Astrocyte (in vitro differentiated cells and primary cell): Measurements from ENCODE around the gene CISD3. TPM values are rescaled to one million over a fixed set of nuclear protein-coding genes. Genes with fewer than 3 reads are reported as not detected.

Experiments used
- DNase-seq: peaks from one replicate; pipeline ENCODE4 v3.0.0-alpha.2; 2010; ENCODE audit warnings: low read depth
- FAIRE-seq: peaks from 2 replicates; lab custom pipeline; 2011; peaks lifted over from hg19 to GRCh38; lab: Jason Lieb, UNC
- H2AFZ ChIP-seq: 2 replicates; pipeline ENCODE4 v1.6.0; 2012; ENCODE audit warnings: low read depth, low read length, inconsistent platforms
- H3K27ac ChIP-seq: 2 replicates; pipeline ENCODE4 v1.5.1; 2011; ENCODE audit warnings: low read depth, low read length, inconsistent platforms
- H3K27me3 ChIP-seq: 2 replicates; pipeline ENCODE4 v1.6.0; 2011; ENCODE audit warnings: low read length, inconsistent platforms; ENCODE audit not compliant: insufficient read depth
- H3K36me3 ChIP-seq: 2 replicates; pipeline ENCODE4 v1.5.1; 2011; ENCODE audit warnings: low read length, inconsistent platforms; ENCODE audit not compliant: insufficient read depth
- H3K4me1 ChIP-seq: 2 replicates; pipeline ENCODE4 v1.5.1; 2011; ENCODE audit warnings: low read length, inconsistent platforms; ENCODE audit not compliant: insufficient read depth
- H3K4me2 ChIP-seq: 2 replicates; pipeline ENCODE4 v1.6.0; 2012; ENCODE audit warnings: low read length, inconsistent platforms
- H3K4me3 ChIP-seq: 2 replicates; pipeline ENCODE4 v1.5.1; 2011; ENCODE audit warnings: low read depth, mild to moderate bottlenecking, low read length, inconsistent platforms; ENCODE audit not compliant: insufficient read depth
- H3K79me2 ChIP-seq: 2 replicates; pipeline ENCODE4 v1.6.0; 2012; ENCODE audit warnings: mild to moderate bottlenecking, low read length, inconsistent platforms; ENCODE audit not compliant: insufficient read depth
- H3K9ac ChIP-seq: 2 replicates; pipeline ENCODE4 v1.6.0; 2012; ENCODE audit warnings: mild to moderate bottlenecking, low read length, inconsistent platforms
- H3K9me3 ChIP-seq: 2 replicates; pipeline ENCODE4 v1.5.1; 2012; ENCODE audit warnings: low read depth, mild to moderate bottlenecking, low read length, inconsistent platforms; ENCODE audit not compliant: insufficient read depth
- H4K20me1 ChIP-seq: 2 replicates; pipeline ENCODE4 v1.6.0; 2012; ENCODE audit warnings: low read length, inconsistent platforms; ENCODE audit not compliant: insufficient read depth
- H3K27ac Mint-ChIP-seq: one replicate; pipeline ENCODE4 v1.8.0; 2021; ENCODE audit warnings: mild to moderate bottlenecking, mixed read lengths; ENCODE audit not compliant: unreplicated experiment
- H3K27me3 Mint-ChIP-seq: one replicate; pipeline ENCODE4 v1.8.0; 2021; ENCODE audit warnings: low read depth, mixed read lengths; ENCODE audit not compliant: unreplicated experiment
- H3K36me3 Mint-ChIP-seq: one replicate; pipeline ENCODE4 v1.8.0; 2021; ENCODE audit warnings: low read depth, mixed read lengths; ENCODE audit not compliant: unreplicated experiment
- H3K4me1 Mint-ChIP-seq: one replicate; pipeline ENCODE4 v1.8.0; 2021; ENCODE audit warnings: low read depth, mixed read lengths; ENCODE audit not compliant: unreplicated experiment
- H3K4me3 Mint-ChIP-seq: one replicate; pipeline ENCODE4 v1.8.0; 2021; ENCODE audit warnings: mild to moderate bottlenecking, moderate library complexity, mixed read lengths; ENCODE audit not compliant: unreplicated experiment
- H3K9me3 Mint-ChIP-seq: one replicate; pipeline ENCODE4 v1.8.0; 2021; ENCODE audit warnings: mild to moderate bottlenecking, mixed read lengths; ENCODE audit not compliant: unreplicated experiment
- EZH2 ChIP-seq: IDR thresholded peaks from 2 replicates; pipeline ENCODE4 v1.6.1; 2012; ENCODE audit warnings: mild to moderate bottlenecking, low read length, inconsistent platforms; ENCODE audit not compliant: insufficient read depth
- total RNA-seq: library from RNA; stranded (reverse); gene quantifications from 2 replicates; pipeline ENCODE4 v1.2.1, GENCODE V29; 2021
- TF ChIP-seq, protein P1 (sequence below): IDR thresholded peaks from 2 replicates; pipeline ENCODE4 v1.5.1; 2011; ENCODE audit warnings: low read depth, mild to moderate bottlenecking, inconsistent platforms, low read length, moderate library complexity; ENCODE audit not compliant: insufficient read depth

Gene CISD3
- total RNA-seq, 1 donor from 2014 or later, result 12.0 TPM

- Mint-ChIP-seq H3K27me3 (peaks cover 14% of the 10 kb centered on the region), H3K27ac (no peak overlapping the region), H3K9me3 (peaks cover 2% of the 10 kb centered on the region), H3K36me3 (peaks cover 22% of the 10 kb centered on the region), H3K4me1 (peaks cover 3% of the 10 kb centered on the region), H3K4me3 (no peak overlapping the region)
- no peaks in the 10 kb centered on the region for H3K27me3 ChIP-seq
- DNase-seq (no peak), FAIRE-seq (no peak)
- H3K9ac ChIP-seq, result no peak overlapping the region
- H3K4me2 ChIP-seq, result no peak overlapping the region
- H2AFZ ChIP-seq, result no peak overlapping the region
- no peaks in the 10 kb centered on the region for H3K9me3 ChIP-seq
- H3K36me3 ChIP-seq, result peaks cover 3% of the 10 kb centered on the region
- no peaks in the 10 kb centered on the region for H3K4me1 ChIP-seq
- peaks cover 31% of the 10 kb centered on the region for H4K20me1 ChIP-seq
- H3K27ac ChIP-seq, result no peak overlapping the region
- no peak overlapping the region for H3K4me3 ChIP-seq
- peaks cover 4% of the 10 kb centered on the region for H3K79me2 ChIP-seq
- TF ChIP-seq, protein P1, sequence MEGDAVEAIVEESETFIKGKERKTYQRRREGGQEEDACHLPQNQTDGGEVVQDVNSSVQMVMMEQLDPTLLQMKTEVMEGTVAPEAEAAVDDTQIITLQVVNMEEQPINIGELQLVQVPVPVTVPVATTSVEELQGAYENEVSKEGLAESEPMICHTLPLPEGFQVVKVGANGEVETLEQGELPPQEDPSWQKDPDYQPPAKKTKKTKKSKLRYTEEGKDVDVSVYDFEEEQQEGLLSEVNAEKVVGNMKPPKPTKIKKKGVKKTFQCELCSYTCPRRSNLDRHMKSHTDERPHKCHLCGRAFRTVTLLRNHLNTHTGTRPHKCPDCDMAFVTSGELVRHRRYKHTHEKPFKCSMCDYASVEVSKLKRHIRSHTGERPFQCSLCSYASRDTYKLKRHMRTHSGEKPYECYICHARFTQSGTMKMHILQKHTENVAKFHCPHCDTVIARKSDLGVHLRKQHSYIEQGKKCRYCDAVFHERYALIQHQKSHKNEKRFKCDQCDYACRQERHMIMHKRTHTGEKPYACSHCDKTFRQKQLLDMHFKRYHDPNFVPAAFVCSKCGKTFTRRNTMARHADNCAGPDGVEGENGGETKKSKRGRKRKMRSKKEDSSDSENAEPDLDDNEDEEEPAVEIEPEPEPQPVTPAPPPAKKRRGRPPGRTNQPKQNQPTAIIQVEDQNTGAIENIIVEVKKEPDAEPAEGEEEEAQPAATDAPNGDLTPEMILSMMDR, result no peak
- TF ChIP-seq EZH2, result no peak
Observed at GRCh38 chr17:38711792-38712571, 18.2 kb upstream of the CISD3 start.

- Histone ChIP-seq H3K9ac (no peak overlapping the region), H3K27me3 (no peaks in the 10 kb centered on the region), H3K4me3 (no peak overlapping the region), H3K9me3 (no peaks in the 10 kb centered on the region), H3K4me1 (no peaks in the 10 kb centered on the region), H3K36me3 (peaks cover 3% of the 10 kb centered on the region), H3K79me2 (no peaks in the 10 kb centered on the region), H2AFZ (no peak overlapping the region), H3K27ac (no peak overlapping the region), H4K20me1 (peaks cover 25% of the 10 kb centered on the region), H3K4me2 (no peak overlapping the region)
- FAIRE-seq, result no peak
- Mint-ChIP-seq H3K27me3 (peaks cover 9% of the 10 kb centered on the region), H3K9me3 (peaks cover 2% of the 10 kb centered on the region), H3K4me3 (no peak overlapping the region), H3K4me1 (no peaks in the 10 kb centered on the region), H3K36me3 (peaks cover 24% of the 10 kb centered on the region), H3K27ac (no peak overlapping the region)
- no peak for DNase-seq
- TF ChIP-seq, protein P1, result no peak
- no peak for TF ChIP-seq EZH2
Observed at GRCh38 chr17:38712593-38712992, 17.5 kb upstream of the CISD3 start.
